GM10847 (cell line): ENCODE data around the gene GPI.

Experiments
- POLR2A ChIP-seq: IDR thresholded peaks from 2 replicates; pipeline ENCODE4 v1.6.1; 2011; ENCODE audit not compliant: insufficient read length; ENCODE audit errors: extremely low read depth

GPI gene

DNA sequence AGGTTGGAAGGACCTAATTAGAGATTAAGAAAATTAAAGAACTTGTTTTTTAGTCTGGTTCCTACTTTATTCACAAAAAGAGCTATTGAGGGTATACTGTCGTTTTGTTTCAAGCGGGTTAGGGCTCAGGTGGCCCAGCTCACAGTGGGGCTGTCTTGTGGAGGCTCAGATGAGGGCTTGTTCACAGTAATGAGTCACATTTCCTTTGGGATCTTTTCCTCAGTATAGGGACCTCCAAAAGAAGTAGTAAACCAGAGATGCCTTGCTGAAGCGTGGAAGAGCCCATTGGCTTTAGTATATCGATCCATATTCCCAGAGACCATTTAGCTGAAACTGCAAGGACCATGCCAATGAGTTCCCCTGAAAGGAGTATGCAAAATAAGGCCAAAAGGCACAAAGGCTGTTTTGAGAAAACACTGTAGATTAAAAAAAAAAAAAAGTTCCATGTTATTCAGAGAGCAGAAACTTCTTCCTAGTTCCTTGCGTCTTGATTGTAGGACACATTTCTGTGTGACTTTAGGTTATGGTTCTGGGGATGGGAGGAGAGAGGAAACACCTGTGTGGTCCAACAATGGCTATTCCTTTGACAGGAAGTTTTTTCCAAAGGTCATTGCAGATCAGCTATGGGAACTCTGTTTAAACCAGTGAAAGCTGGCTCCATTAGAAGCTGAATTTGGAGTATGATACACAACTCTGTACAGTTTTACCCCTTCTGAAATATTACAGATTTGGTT, 32.8 kb upstream of the GPI start:
- no peak for TF ChIP-seq POLR2A

GRCh38 chr19:34335914-34336313, 29.1 kb upstream of the GPI start:
- no peak for TF ChIP-seq POLR2A

- TF ChIP-seq POLR2A, result no peak
Observed at GRCh38 chr19:34336781-34337271, 28.2 kb upstream of the GPI start.

GRCh38 chr19:34337739-34338138, 27.3 kb upstream of the GPI start:
- no peak for TF ChIP-seq POLR2A

DNA sequence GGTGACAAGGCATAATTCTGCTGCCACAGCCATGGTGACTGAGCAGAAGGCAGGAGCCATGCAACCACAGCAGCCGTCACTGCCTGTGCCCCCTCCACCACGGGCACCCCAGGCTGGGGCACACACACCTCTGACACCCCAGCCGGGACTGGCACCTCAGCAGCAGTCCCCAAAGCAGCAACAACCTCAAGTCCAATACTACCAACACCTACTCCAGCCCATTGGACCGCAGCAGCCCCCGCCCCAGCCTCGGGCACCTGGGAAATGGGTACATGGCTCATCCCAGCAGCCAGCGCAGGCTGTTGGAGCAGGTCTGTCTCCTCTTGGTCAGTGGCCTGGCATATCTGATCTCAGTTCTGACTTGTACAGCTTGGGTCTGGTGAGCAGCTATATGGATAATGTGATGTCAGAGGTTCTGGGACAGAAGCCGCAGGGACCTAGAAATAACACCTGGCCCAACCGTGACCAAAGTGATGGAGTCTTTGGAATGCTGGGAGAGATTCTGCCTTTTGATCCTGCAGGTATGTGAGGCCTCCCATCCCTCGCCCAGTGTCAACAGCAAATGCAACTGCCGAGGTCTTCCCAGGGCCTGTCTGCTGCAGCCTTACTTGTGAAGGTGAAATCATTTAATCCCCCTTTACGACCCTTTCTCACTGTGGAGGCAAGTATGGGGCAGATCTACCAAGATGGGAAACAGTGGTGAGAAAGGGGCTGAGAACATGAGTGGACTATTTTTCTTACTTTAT, 22.9 kb upstream of the GPI start:
- TF ChIP-seq POLR2A, result no peak

DNA sequence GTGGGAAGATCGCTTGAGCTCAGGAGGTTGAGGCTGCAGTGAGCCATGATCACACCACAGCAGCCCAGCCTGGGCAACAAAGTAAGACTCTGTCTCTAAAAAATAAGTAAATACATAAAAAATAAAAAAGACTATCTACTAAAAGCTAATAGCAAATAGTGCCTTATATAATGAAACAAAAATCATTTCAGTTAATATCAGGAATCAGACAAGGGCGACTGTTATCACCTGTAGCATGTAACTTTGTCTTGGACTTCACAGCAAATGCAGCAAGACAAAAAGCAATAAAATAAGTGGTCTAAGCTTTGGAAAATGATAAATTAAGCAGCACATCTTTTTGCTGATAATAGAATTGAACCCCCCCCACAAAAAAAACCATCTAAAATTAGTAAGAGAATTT, 21.2 kb upstream of the GPI start:
- TF ChIP-seq POLR2A, result no peak

DNA sequence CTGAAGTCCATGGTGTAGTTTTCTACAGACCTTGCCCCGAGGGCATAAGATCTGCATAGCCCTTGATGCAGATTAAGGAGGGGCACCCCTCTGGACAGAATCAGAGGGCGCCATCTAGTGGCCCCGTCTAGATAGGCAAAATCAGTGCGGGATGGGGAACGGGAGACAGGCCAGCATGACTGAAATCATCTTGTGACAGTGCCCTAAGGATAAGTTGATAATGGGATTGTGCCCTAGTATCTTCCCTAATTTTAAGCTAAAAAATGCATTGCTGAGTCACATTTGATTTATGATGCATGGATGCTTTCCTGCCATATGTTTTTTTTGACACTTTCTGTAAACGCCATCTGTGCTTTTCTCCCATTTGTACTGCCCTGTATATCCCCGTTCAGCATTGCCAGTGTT, 19.0 kb upstream of the GPI start:
- TF ChIP-seq POLR2A, result no peak

- no peak for TF ChIP-seq POLR2A
Observed at GRCh38 chr19:34347561-34348165, 17.3 kb upstream of the GPI start.

GRCh38 chr19:34348899-34349487, 16.0 kb upstream of the GPI start:
- TF ChIP-seq POLR2A, result no peak

DNA sequence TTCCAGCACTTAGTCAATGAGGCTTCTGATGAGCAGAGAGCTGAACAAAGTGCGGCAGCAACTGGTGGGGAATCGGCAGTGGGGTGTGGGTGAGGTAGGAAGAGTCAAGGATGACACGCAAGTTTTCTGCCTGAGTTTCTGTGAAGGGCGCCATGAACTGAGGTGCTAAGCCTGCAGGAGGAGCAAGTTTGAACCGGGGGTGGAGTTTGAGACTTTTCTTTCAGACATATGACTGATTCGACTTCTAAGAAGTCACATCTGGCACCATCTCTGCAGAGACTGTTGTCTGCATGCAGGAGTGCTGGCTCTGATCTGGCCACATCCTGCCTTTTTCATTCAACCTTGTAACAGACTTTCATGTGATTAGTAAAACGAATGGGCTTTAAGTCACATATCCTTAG, 14.8 kb upstream of the GPI start:
- TF ChIP-seq POLR2A, result no peak

- TF ChIP-seq POLR2A, result no peak
Observed at GRCh38 chr19:34351382-34351826, 13.6 kb upstream of the GPI start.

DNA sequence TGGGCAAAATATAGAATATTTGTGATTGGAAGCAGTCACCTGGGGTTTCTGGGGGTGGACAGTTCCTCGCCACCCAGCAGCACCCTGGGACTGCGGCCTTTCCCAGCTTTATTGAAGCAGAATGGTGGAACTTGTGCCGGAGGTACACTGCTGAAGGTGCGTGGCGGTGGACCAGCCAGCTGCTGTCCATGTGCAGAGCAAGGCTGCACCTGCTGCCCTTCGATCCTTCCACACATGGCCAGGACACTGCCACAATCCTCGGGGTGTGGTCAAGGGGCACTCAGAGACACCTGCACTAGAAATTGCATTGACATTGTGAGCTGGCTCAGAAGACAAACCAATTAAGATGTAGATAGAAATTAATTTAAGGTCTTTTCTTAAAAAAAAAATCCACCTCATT, 11.4 kb upstream of the GPI start:
- no peak for TF ChIP-seq POLR2A

DNA sequence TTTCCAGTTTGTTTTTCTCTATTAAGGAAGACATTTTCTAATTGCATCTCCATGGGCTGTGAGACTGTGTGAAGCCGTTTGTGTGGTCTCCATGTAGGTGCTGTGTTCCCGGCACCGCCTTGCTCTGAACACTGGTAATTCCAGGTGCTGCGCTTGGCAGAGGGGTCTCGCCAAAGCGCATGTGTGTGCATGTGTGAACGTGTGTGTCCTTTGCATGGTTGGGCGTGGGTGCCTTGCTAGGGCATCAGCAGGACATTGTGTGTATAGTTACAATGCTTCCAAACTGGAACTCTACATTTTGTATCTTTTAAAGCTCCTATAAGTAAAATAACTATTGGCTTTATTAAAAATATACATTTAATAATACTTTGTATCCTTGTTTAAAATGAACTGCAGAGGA, 9.8 kb upstream of the GPI start:
- TF ChIP-seq POLR2A, result no peak

DNA sequence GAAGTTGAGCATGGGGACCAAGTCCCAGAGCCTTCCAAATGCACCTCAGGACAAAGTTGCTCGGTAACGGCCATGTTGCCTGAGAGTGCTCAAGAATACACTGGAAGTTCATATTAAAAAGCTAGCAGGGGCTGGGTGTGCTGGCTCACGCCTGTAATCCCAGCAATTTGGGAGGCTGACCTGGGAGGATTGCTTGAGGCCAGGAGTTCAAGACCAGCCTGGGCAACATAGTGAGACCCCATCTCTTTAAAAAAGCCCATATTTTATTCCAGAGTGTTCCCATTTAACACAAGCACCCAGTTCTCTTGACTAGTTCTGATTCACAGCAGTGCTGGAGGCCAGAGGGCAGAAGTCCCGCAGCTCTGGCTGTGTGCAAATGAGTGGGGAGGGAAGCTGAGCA, 8.1 kb upstream of the GPI start:
- TF ChIP-seq POLR2A, result no peak

DNA sequence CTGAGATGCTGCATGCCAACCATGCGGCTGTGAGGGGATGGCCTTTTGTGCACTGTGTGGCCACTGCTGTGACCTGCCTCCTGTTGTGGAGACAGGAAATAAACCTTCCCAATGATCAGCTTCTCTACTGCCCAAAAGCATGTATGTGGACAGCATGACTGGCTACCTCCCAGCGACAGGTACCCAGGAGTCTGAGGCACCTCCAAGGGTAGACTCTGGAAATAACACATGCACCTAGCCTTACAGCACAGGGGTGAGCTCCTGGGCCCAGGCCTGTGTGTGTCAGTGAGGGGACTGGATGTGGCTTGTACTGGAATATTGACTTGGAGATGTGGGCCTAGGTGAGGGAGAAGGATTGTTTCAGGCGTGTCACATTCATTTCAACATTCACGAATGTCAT, 7.6 kb upstream of the GPI start:
- TF ChIP-seq POLR2A, result no peak
